HEK293T (cell line): ENCODE results near the gene SLC22A5.

Experiments used
- CTCF ChIA-PET: fragments of 350-600 bp; formaldehyde crosslinking; extraction: SDS; loops from one replicate; lab custom pipeline; 2021; ENCODE audit warnings: antibody characterized with exemption, inconsistent platforms; lab: Yijun Ruan, JAX
- POLR2A ChIA-PET: fragments of 350-600 bp; formaldehyde crosslinking; extraction: SDS; loops from one replicate; lab custom pipeline; 2020; ENCODE audit warnings: antibody characterized with exemption, inconsistent platforms; lab: Yijun Ruan, JAX
- DNase-seq: peaks from one replicate; pipeline ENCODE4 v3.0.0; 2012; ENCODE audit warnings: mixed read lengths; ENCODE audit errors: extremely low spot score
- ARNT ChIP-seq: fragments of 450-650 bp; IDR thresholded peaks from 2 replicates; pipeline ENCODE4 v1.6.1; 2017; ENCODE audit warnings: mild to moderate bottlenecking
- BHLHE40 ChIP-seq: fragments of 450-650 bp; IDR thresholded peaks from 2 replicates; pipeline ENCODE4 v1.6.1; 2016; ENCODE audit warnings: mild to moderate bottlenecking, moderate library complexity, borderline replicate concordance
- CTBP1 ChIP-seq: fragments of 450-650 bp; IDR thresholded peaks from 2 replicates; pipeline ENCODE4 v1.6.1; 2016; ENCODE audit warnings: borderline replicate concordance
- ELF4 ChIP-seq: fragments of 450-650 bp; IDR thresholded peaks from 2 replicates; pipeline ENCODE4 v1.6.1; 2017; ENCODE audit warnings: antibody characterized with exemption
- FOXA1 ChIP-seq: fragments of 450-650 bp; IDR thresholded peaks from 2 replicates; pipeline ENCODE4 v1.6.1; 2016; ENCODE audit warnings: mild to moderate bottlenecking
- FOXK2 ChIP-seq: fragments of 450-650 bp; IDR thresholded peaks from 2 replicates; pipeline ENCODE4 v1.6.1; 2016; ENCODE audit warnings: mild to moderate bottlenecking
- FOXM1 ChIP-seq: fragments of 450-650 bp; IDR thresholded peaks from 2 replicates; pipeline ENCODE4 v1.6.1; 2017; ENCODE audit warnings: mild to moderate bottlenecking, borderline replicate concordance
- HDGF ChIP-seq: fragments of 450-650 bp; IDR thresholded peaks from 2 replicates; pipeline ENCODE4 v1.6.1; 2017; ENCODE audit warnings: antibody characterized with exemption, borderline replicate concordance
- L3MBTL2 ChIP-seq: fragments of 450-650 bp; conservative IDR thresholded peaks from 2 replicates; pipeline ENCODE4 v1.6.1; 2016; ENCODE audit warnings: mild to moderate bottlenecking
- LEF1 ChIP-seq: fragments of 450-650 bp; IDR thresholded peaks from 2 replicates; pipeline ENCODE4 v1.6.1; 2017; ENCODE audit warnings: mild to moderate bottlenecking, borderline replicate concordance
- NFRKB ChIP-seq: fragments of 450-650 bp; IDR thresholded peaks from 2 replicates; pipeline ENCODE4 v1.6.1; 2016; ENCODE audit warnings: mild to moderate bottlenecking, moderate library complexity
- SP1 ChIP-seq: fragments of 450-650 bp; IDR thresholded peaks from 2 replicates; pipeline ENCODE4 v1.6.1; 2017
- SUZ12 ChIP-seq: fragments of 450-650 bp; IDR thresholded peaks from 2 replicates; pipeline ENCODE4 v1.6.1; 2016; ENCODE audit warnings: mild to moderate bottlenecking
- TARDBP ChIP-seq: fragments of 450-650 bp; IDR thresholded peaks from 2 replicates; pipeline ENCODE4 v1.6.1; 2016
- ZNF384 ChIP-seq: fragments of 450-650 bp; IDR thresholded peaks from 2 replicates; pipeline ENCODE4 v1.6.1; 2016
- TF ChIP-seq, protein P1 (sequence below): fragments of 450-650 bp; IDR thresholded peaks from 2 replicates; pipeline ENCODE4 v1.6.1; 2016

SLC22A5 gene

DNA sequence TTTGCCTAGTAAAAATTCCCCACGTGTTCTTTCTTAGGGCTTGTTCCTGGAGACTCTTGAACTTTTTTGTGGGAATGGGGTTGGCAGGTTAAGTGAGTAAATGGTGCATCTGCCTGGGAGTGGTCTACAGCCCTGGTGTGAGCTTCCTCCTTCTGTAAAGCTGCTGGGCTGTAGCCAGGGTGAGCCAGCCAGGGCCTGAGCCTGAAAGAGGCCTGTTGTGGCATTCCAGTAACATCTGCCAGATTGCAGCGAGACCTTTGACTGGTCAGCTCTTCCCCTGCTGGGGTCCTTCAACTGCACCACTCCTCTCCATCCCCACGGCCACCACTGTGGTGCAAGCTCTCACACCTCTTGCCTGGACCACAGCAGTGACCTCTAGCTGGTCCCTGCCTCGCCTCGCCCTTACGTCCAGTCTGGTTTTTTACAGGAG, 47.5 kb downstream of the SLC22A5 start:
- ChIA-PET POLR2A (interaction anchor here (0.8 to 1.3 kb wide), 3 partner anchors 73 to 124 kb away, joined by 3 read pairs; partner anchors contain the start of gene IRF1), CTCF (no interaction called here)
- TF ChIP-seq ZNF384 (no peak), LEF1 (no peak), L3MBTL2 (no peak), TARDBP (no peak), NFRKB (no peak), HDGF (no peak), SUZ12 (no peak), BHLHE40 (no peak), FOXK2 (no peak), ARNT (no peak), FOXA1 (no peak), CTBP1 (no peak), SP1 (no peak), FOXM1 (no peak), ELF4 (no peak)
- TF ChIP-seq, protein P1, sequence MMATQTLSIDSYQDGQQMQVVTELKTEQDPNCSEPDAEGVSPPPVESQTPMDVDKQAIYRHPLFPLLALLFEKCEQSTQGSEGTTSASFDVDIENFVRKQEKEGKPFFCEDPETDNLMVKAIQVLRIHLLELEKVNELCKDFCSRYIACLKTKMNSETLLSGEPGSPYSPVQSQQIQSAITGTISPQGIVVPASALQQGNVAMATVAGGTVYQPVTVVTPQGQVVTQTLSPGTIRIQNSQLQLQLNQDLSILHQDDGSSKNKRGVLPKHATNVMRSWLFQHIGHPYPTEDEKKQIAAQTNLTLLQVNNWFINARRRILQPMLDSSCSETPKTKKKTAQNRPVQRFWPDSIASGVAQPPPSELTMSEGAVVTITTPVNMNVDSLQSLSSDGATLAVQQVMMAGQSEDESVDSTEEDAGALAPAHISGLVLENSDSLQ = no peak
- no peak for DNase-seq

- TF ChIP-seq ELF4 = no peak
- no peak for TF ChIP-seq SUZ12
- no peak for TF ChIP-seq ARNT
- no peak for TF ChIP-seq L3MBTL2
- no peak for TF ChIP-seq SP1
- TF ChIP-seq NFRKB = no peak
- no peak for TF ChIP-seq CTBP1
- no peak for TF ChIP-seq BHLHE40
- no peak for TF ChIP-seq FOXA1
- TF ChIP-seq ZNF384 = no peak
- TF ChIP-seq LEF1 = no peak
- no peak for TF ChIP-seq HDGF
- TF ChIP-seq, protein P1 = no peak
- no peak for TF ChIP-seq TARDBP
- no peak for TF ChIP-seq FOXM1
- TF ChIP-seq FOXK2 = no peak
- ChIA-PET CTCF (no interaction called here), POLR2A (interaction anchor here (0.8 to 1.3 kb wide), 3 partner anchors 73 to 124 kb away, joined by 3 read pairs; partner anchors contain the start of gene IRF1)
- DNase-seq = no peak
Observed at GRCh38 chr5:132417461-132417860, 48.0 kb downstream of the SLC22A5 start.

GRCh38 chr5:132417889-132418485, 48.5 kb downstream of the SLC22A5 start:
- ChIA-PET POLR2A (interaction anchor here (0.7 to 1.3 kb wide), 2 partner anchors 83 to 211 kb away, joined by 3 read pairs; no protein-coding TSS in a partner anchor), CTCF (no interaction called here)
- TF ChIP-seq BHLHE40 (no peak), SUZ12 (no peak), NFRKB (no peak), CTBP1 (no peak), ELF4 (no peak), SP1 (no peak), L3MBTL2 (no peak), ZNF384 (no peak), LEF1 (no peak), FOXA1 (no peak), FOXM1 (no peak), ARNT (no peak), HDGF (no peak), TARDBP (no peak), FOXK2 (no peak)
- TF ChIP-seq, protein P1 = no peak
- no peak for DNase-seq

GRCh38 chr5:132418881-132419280, 49.4 kb downstream of the SLC22A5 start:
- TF ChIP-seq LEF1 (no peak), FOXK2 (no peak), FOXA1 (no peak), TARDBP (no peak), ARNT (no peak), NFRKB (no peak), ZNF384 (no peak), BHLHE40 (no peak), L3MBTL2 (no peak), SP1 (no peak), CTBP1 (no peak), HDGF (no peak), ELF4 (no peak), SUZ12 (no peak), FOXM1 (no peak)
- TF ChIP-seq, protein P1 = no peak
- POLR2A ChIA-PET = no interaction called here
- CTCF ChIA-PET = no interaction called here
- DNase-seq = no peak
